Adrenal gland (tissue), 5 donors: ENCODE results near the gene BGLAP.

Experiments used
- CTCF ChIP-seq, 6 experiments: fragments of 450-650 bp in 4 of 6; fragments of 200-600 bp in 2 of 6; sonication (generic) in 1 of 6; IDR thresholded peaks; 1 replicate in 5 of 6; 2 replicates in 1 of 6; pipeline versions ENCODE4 v1.5.1 to v1.8.0; 2016 to 2021; ENCODE audit warnings: antibody characterized with exemption in 6 of 6, mild to moderate bottlenecking in 2 of 6, moderate library complexity in 1 of 6
- POLR2A ChIP-seq, 2 donors: fragments of 450-650 bp; IDR thresholded peaks; one replicate each; pipeline ENCODE4 v1.6.1; 2017; ENCODE audit warnings: antibody characterized with exemption in 2 of 2, mild to moderate bottlenecking in 2 of 2, moderate library complexity in 1 of 2
- donor health status: DM: no; HTN: no; CAD: no.

- no peak for TF ChIP-seq POLR2A (IDR thresholded peaks at IDR 0.05)
- TF ChIP-seq CTCF (IDR thresholded peaks at IDR 0.05) = no peak
Observed at GRCh38 chr1:156194300-156194652, 47.7 kb upstream of the BGLAP start.
